ENCODE measurements around the gene SOX8.

- TF ChIP-seq CTCF (IDR thresholded peaks at IDR 0.05) (no peak), POLR2A (IDR thresholded peaks at IDR 0.05) (no peak), POLR2AphosphoS5 (IDR thresholded peaks at IDR 0.05) (no peak)
Observed at GRCh38 chr16:1035066-1035415, 53.5 kb downstream of the SOX8 start.

Data from sigmoid colon (tissue), 4 donors.